ENCODE measurements around the gene HOXB9. TPM values are rescaled to one million over a fixed set of nuclear protein-coding genes. Genes with fewer than 3 reads are reported as not detected.
A peak's percentile ranks its signal among the peaks of the same experiment; 100 is the strongest.

Gene HOXB9
- total RNA-seq, 1 donor = not detected

GRCh38 chr17:48578616-48579470 is 47.3 kb downstream of the HOXB9 start:
- H3K4me3 ChIP-seq (ENCODE audit: low read depth, low read length) = peak overlapping the region; percentile 77
- peak; percentile 54 for DNase-seq (ENCODE audit: low read depth)
- no peak for TF ChIP-seq CTCF (IDR thresholded peaks at IDR 0.05; ENCODE audit: insufficient read depth, low read length)

DNA sequence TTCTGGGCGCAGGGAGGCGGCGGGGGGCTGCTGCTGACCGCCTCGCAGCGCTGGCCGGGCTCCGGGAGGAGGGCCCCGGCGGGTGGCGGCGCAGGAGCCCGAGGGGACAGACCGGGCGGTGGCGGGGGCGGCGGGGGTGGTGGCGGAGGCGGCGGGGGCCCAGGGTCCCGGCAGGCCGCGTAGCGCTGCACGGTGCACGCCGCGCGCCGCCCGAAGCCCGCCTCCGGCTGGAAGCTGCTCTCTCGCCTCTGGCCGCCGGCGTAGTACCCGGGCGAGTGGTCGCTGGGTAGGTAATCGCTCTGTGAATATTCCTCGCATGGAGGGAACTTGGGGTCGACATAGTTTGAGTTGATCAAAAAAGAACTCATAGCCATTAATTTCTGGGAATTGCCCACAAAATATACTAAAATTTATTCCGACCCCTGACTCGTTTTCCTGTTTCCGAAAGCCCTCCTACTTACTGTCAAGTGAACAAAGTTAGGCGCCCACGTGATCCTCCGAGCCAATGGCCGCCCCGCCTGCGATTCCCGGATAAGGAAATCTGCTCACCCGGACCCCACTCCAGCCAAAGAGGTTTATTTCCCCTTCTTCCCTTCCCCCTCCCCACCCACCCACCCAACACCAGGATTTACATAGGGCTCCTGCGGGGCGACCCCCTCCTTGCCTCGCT is 48.1 kb downstream of the HOXB9 start, which contains the start of gene HOXB4:
TSS of gene HOXB4 (minus strand) at position 405 of the 670 bp plus-strand sequence. CDS start at position 374, 31 bp downstream.
- DNase-seq (ENCODE audit: low read depth) = peak; percentile 85
- peak within 1 kb of the TSS; percentile 77 for H3K4me3 ChIP-seq (ENCODE audit: low read depth, low read length)
- no peak for TF ChIP-seq CTCF (IDR thresholded peaks at IDR 0.05; ENCODE audit: insufficient read depth, low read length)

- TF ChIP-seq CTCF (IDR thresholded peaks at IDR 0.05; ENCODE audit: insufficient read depth, low read length) = no peak
- peak; percentile 81 for DNase-seq (ENCODE audit: low read depth)
- peak overlapping the region; percentile 77 for H3K4me3 ChIP-seq (ENCODE audit: low read depth, low read length)
These were observed 48.7 kb downstream of the HOXB9 start for GRCh38 chr17:48577330-48577945.

- peak overlapping the region; percentile 77 for H3K4me3 ChIP-seq (ENCODE audit: low read depth, low read length)
- DNase-seq (ENCODE audit: low read depth) = peak; percentile 84
- TF ChIP-seq CTCF (IDR thresholded peaks at IDR 0.05; ENCODE audit: insufficient read depth, low read length) = no peak
These were observed 49.5 kb downstream of the HOXB9 start for GRCh38 chr17:48576479-48577309.

DNA sequence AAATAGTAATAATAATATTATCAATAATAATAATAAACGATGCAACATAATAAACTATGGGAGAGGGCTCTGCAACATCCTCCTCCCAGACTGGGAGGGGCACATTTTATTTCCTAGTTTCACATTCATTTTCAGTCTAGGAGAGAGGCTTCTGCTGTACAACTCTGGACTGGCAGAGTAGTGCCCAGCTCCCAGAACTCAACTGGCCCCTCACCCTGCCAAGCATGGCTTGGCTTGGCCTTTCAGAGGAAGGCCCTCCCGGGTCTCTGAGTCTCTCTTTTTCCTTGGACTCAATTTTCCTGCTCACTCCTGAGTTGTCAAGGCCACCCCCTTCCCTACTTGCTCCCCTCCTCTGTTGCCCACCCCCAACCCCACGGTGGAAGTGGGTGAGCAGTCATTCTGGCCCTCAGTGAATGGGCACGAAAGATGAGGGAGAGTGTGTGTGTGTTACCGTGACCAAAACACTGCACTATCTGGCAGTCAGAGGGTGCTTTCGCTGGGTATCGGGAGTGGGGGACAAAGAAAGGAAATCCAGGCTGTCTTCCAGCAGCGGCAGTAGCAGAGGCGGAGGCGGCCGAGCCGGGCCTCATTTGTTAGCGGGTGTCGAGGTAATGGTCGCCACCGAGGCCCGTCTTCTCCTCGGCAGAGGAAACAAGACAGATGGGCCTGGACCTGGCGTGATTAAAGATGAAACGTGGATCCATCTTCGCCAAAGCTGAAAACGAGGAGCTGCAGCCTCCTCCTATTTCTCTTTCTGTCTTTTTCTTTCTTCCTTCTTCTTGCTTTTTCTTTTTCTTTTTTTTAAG is 50.3 kb downstream of the HOXB9 start:
- DNase-seq (ENCODE audit: low read depth) = peak; percentile 70
- no peak for TF ChIP-seq CTCF (IDR thresholded peaks at IDR 0.05; ENCODE audit: insufficient read depth, low read length)
- H3K4me3 ChIP-seq (ENCODE audit: low read depth, low read length) = peak overlapping the region; percentile 56

Data from fibroblast of the aortic adventitia (primary cell).